ENCODE data around the gene FXN. TPM values are rescaled to one million over a fixed set of nuclear protein-coding genes. Genes with fewer than 3 reads are reported as not detected.

Gene FXN
- total and polyA plus RNA-seq, 2 donors (not counting 3 experiments of a cell fraction or from before 2014, with no cell fraction given), result 18.2 to 21.2 TPM

GRCh38 chr9:69036309-69036708 lies 757 bp downstream of the FXN start:
- dilution Hi-C loops (cut with MboI; ENCODE audit: extremely low pct_ligation_motif_present, low sequenced_read_pairs), result no loop called here

More at GRCh38 chr9:69036309-69036708, 757 bp downstream of the FXN start:
- Histone ChIP-seq H3K9me3 (replicated peaks; ENCODE audit: control insufficient read depth, insufficient read depth, low read length) (no peaks in the 10 kb centered on the region), H3K9ac (replicated peaks; ENCODE audit: extremely low read depth, insufficient read depth, low read length) (peak overlapping the region; percentile 69), H3K36me3 (ENCODE audit: control insufficient read depth in 2 of 2, extremely low read depth in 1 of 2, insufficient read depth in 2 of 2, low read length in 2 of 2) (no peaks in the 10 kb centered on the region), H2AFZ (ENCODE audit: low read depth, low read length) (peak overlapping the region; percentile 93), H3K27ac (ENCODE audit: insufficient read depth, low read depth, low read length) (peak overlapping the region; percentile 31), H3K27me3 (ENCODE audit: control insufficient read depth in 2 of 2, insufficient read depth in 2 of 2, low read length in 2 of 2) (no peaks in the 10 kb centered on the region), H3K4me1 (ENCODE audit: control insufficient read depth, extremely low read depth, insufficient read depth, low read length) (peaks cover 13% of the 10 kb centered on the region), H3K4me2 (ENCODE audit: insufficient read depth, low read length) (peak overlapping the region; percentile 81), H3K9me1 (replicated peaks; ENCODE audit: control insufficient read depth, extremely low read depth, insufficient read depth, low read length) (no peaks in the 10 kb centered on the region), H4K20me1 (replicated peaks; ENCODE audit: control insufficient read depth, extremely low read depth, insufficient read depth, low read length) (no peaks in the 10 kb centered on the region), H3K79me2 (ENCODE audit: control insufficient read depth, insufficient read depth, low read length) (peaks cover 35% of the 10 kb centered on the region), H3K4me3 (replicated peaks in 1 of 3; ENCODE audit: insufficient read depth in 1 of 3, low read depth in 1 of 3, low read length in 3 of 3) (peak overlapping the region; percentile 44 to 81 (median 67))
- DNase-seq (ENCODE audit: low read depth, low spot score) (no peak), FAIRE-seq (no peak)
- intact Hi-C loops (cut with micrococcal nuclease), result loop anchor here (1.0 to 5.0 kb wide), 2 partner anchors 8 to 86 kb away; no protein-coding TSS in a partner anchor
- ChIA-PET CTCF (interaction anchor here (0.6 to 5.0 kb wide), 21 partner anchors 12 to 311 kb away, joined by 3 to 63 read pairs (median 4); no protein-coding TSS in a partner anchor), POLR2A (interaction anchor here (0.6 to 1.4 kb wide), 2 partner anchors 120 to 157 kb away, joined by 3 to 5 read pairs; no protein-coding TSS in a partner anchor)
- TSS peak; percentile 59 for BruUV-seq (replicated peaks)
- TF ChIP-seq FOS (IDR thresholded peaks at IDR 0.05; ENCODE audit: borderline replicate concordance, insufficient read depth, low read length) (no peak), CTCF (IDR thresholded peaks at IDR 0.05; ENCODE audit: extremely low read depth in 1 of 2, insufficient read depth in 1 of 2, low read depth in 1 of 2, low read length in 2 of 2) (no peak), POLR2AphosphoS5 (IDR thresholded peaks at IDR 0.05; ENCODE audit: insufficient read depth, low read depth, low read length) (no peak)
